Measurements from ENCODE around the gene RGL2. TPM values are rescaled to one million over a fixed set of nuclear protein-coding genes. Genes with fewer than 3 reads are reported as not detected.

RGL2 gene
- total and polyA plus RNA-seq, 2 of the 13 experiments (the other 11 are each of a cell fraction or from before 2014, with no cell fraction given), result 22.9 to 47.4 TPM

DNA sequence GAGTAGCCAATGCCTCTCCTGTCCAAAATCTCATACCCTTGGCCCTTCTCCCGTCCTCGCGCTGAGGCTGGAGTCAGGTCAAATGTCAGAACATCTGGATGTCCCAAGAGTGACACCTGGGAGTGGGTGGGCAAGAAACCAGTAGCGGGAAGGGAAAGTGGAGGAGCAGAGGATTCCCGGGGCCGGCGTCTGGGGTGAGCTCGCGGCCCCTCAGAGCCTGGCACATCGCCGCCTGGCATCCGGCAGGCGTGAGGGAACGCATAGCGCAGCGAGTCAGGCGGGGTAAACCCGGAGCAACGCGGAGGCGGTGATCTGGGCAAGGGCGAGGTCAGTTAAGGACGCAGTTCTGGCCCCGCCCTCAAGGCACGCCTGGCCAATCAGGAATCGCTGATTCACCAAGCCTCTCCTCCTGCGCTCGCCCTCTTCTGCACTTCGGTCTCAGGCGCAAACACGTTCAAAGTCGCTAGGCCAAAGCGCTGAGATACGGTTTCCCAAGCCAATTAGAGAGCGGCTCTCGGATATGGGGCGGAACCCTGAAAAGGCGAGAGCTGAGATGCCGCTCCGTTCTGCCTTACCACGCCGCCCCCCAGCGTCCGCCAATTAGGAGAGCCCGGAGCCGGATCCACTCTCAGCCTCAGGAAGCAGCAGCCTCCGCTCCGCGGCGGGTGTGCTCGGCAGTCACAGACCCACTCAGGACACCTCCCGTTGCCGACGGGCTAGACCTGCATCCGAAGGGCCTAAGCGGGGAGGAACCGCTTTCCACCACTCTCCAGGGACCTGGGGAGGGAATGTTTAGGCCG, 49.6 kb downstream of the RGL2 start (continued):
- TF ChIP-seq, protein P1, sequence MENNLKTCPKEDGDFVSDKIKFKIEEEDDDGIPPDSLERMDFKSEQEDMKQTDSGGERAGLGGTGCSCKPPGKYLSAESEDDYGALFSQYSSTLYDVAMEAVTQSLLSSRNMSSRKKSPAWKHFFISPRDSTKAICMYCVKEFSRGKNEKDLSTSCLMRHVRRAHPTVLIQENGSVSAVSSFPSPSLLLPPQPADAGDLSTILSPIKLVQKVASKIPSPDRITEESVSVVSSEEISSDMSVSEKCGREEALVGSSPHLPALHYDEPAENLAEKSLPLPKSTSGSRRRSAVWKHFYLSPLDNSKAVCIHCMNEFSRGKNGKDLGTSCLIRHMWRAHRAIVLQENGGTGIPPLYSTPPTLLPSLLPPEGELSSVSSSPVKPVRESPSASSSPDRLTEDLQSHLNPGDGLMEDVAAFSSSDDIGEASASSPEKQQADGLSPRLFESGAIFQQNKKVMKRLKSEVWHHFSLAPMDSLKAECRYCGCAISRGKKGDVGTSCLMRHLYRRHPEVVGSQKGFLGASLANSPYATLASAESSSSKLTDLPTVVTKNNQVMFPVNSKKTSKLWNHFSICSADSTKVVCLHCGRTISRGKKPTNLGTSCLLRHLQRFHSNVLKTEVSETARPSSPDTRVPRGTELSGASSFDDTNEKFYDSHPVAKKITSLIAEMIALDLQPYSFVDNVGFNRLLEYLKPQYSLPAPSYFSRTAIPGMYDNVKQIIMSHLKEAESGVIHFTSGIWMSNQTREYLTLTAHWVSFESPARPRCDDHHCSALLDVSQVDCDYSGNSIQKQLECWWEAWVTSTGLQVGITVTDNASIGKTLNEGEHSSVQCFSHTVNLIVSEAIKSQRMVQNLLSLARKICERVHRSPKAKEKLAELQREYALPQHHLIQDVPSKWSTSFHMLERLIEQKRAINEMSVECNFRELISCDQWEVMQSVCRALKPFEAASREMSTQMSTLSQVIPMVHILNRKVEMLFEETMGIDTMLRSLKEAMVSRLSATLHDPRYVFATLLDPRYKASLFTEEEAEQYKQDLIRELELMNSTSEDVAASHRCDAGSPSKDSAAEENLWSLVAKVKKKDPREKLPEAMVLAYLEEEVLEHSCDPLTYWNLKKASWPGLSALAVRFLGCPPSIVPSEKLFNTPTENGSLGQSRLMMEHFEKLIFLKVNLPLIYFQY (CRISPR knock-in tag; IDR thresholded peaks at IDR 0.05; ENCODE audit: borderline replicate concordance), result no peak; the same call in 1 of the 2 replicates
- no peak for TF ChIP-seq ZNF878 (CRISPR knock-in tag; IDR thresholded peaks at IDR 0.05)
- TF ChIP-seq ZNF337 (CRISPR knock-in tag; IDR thresholded peaks at IDR 0.05; ENCODE audit: borderline replicate concordance, low read depth), result peak; percentile 41; the same call in 1 of the 2 replicates
- TF ChIP-seq ZNF292 (CRISPR knock-in tag; IDR thresholded peaks at IDR 0.05; ENCODE audit: borderline replicate concordance, low read depth), result no peak
- TF ChIP-seq POLR2AphosphoS5 (IDR thresholded peaks at IDR 0.05; ENCODE audit: low read depth, low read length), result peak; percentile 76
- TF ChIP-seq ZNF253 (CRISPR knock-in tag; IDR thresholded peaks at IDR 0.05; ENCODE audit: borderline replicate concordance), result peak; percentile 29; the same call in 1 of the 2 replicates
- TF ChIP-seq SMARCC2 (IDR thresholded peaks at IDR 0.05), result no peak
- TF ChIP-seq ZBTB37 (CRISPR knock-in tag; IDR thresholded peaks at IDR 0.05), result no peak
- TF ChIP-seq ZNF18 (CRISPR knock-in tag; IDR thresholded peaks at IDR 0.05; ENCODE audit: insufficient replicate concordance), result peak; percentile 56
- peak in 1 of 2 experiments; percentile 66; a peak in 2 of 4 replicates for TF ChIP-seq NR2F1 (CRISPR knock-in tag; IDR thresholded peaks at IDR 0.05)
- TF ChIP-seq NFATC3 (CRISPR knock-in tag; IDR thresholded peaks at IDR 0.05), result peak; percentile 76; the same call in 1 of the 2 replicates
- TF ChIP-seq NFIC (IDR thresholded peaks at IDR 0.05; ENCODE audit: low read length), result no peak
- peak; percentile 37 for TF ChIP-seq ZNF782 (CRISPR knock-in tag; IDR thresholded peaks at IDR 0.05; ENCODE audit: borderline replicate concordance)
- TF ChIP-seq NR2F6 (IDR thresholded peaks at IDR 0.05), result 0 out of 2 replicates have a peak, but pooled peaks have one; percentile 11
- peak; percentile 52 for TF ChIP-seq NR2F6 (CRISPR knock-in tag; IDR thresholded peaks at IDR 0.05)
- 0 out of 2 replicates have a peak, but pooled peaks have one; percentile 56 for TF ChIP-seq THAP7 (CRISPR knock-in tag; IDR thresholded peaks at IDR 0.05)
- TF ChIP-seq DNMT3B (CRISPR knock-in tag; conservative IDR thresholded peaks at IDR 0.05), result peak; percentile 65
- TF ChIP-seq, protein P2, sequence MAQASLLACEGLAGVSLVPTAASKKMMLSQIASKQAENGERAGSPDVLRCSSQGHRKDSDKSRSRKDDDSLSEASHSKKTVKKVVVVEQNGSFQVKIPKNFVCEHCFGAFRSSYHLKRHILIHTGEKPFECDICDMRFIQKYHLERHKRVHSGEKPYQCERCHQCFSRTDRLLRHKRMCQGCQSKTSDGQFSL (CRISPR knock-in tag; IDR thresholded peaks at IDR 0.05), result no peak
- TF ChIP-seq MXD4 (CRISPR knock-in tag; IDR thresholded peaks at IDR 0.05), result peak; percentile 64; the same call in 1 of the 2 replicates
- no peak; the same call in 1 of the 2 replicates for TF ChIP-seq ZNF12 (CRISPR knock-in tag; IDR thresholded peaks at IDR 0.05)
- peak; percentile 68 for TF ChIP-seq MED1 (CRISPR knock-in tag; IDR thresholded peaks at IDR 0.05)
- TF ChIP-seq MAFF (IDR thresholded peaks at IDR 0.05; ENCODE audit: low read depth, low read length), result peak; percentile 60

All from HepG2 (cell line).